ENCODE measurements around the gene NOVA2. TPM values are rescaled to one million over a fixed set of nuclear protein-coding genes. Genes with fewer than 3 reads are reported as not detected.
A peak's percentile ranks its signal among the peaks of the same experiment; 100 is the strongest.

NOVA2 gene
- total and polyA plus RNA-seq, 9 of the 15 experiments (the other 6 are each of a cell fraction or from before 2014, with no cell fraction given): not detected

- TF ChIP-seq SMARCA5 (IDR thresholded peaks at IDR 0.05) (no peak), TSHZ1 (CRISPR knock-in tag; IDR thresholded peaks at IDR 0.05) (no peak), NONO (IDR thresholded peaks at IDR 0.05; ENCODE audit: low read depth in 2 of 2, low read length in 1 of 2) (0 out of 4 replicates have a peak, but pooled peaks of 1 of the 2 experiments have one; percentile 31), CUX1 (CRISPR knock-in tag; IDR thresholded peaks at IDR 0.05) (no peak), PRMT5 (CRISPR knock-in tag; IDR thresholded peaks at IDR 0.05) (no peak), ZBTB43 (CRISPR knock-in tag; IDR thresholded peaks at IDR 0.05) (no peak), MCM7 (IDR thresholded peaks at IDR 0.05) (no peak), ZBTB1 (CRISPR knock-in tag; IDR thresholded peaks at IDR 0.05; ENCODE audit: borderline replicate concordance, low read depth) (no peak; the same call in 1 of the 2 replicates), VEZF1 (CRISPR knock-in tag; IDR thresholded peaks at IDR 0.05) (peak; percentile 14; the same call in 1 of the 2 replicates)
- TF ChIP-seq, protein P1, sequence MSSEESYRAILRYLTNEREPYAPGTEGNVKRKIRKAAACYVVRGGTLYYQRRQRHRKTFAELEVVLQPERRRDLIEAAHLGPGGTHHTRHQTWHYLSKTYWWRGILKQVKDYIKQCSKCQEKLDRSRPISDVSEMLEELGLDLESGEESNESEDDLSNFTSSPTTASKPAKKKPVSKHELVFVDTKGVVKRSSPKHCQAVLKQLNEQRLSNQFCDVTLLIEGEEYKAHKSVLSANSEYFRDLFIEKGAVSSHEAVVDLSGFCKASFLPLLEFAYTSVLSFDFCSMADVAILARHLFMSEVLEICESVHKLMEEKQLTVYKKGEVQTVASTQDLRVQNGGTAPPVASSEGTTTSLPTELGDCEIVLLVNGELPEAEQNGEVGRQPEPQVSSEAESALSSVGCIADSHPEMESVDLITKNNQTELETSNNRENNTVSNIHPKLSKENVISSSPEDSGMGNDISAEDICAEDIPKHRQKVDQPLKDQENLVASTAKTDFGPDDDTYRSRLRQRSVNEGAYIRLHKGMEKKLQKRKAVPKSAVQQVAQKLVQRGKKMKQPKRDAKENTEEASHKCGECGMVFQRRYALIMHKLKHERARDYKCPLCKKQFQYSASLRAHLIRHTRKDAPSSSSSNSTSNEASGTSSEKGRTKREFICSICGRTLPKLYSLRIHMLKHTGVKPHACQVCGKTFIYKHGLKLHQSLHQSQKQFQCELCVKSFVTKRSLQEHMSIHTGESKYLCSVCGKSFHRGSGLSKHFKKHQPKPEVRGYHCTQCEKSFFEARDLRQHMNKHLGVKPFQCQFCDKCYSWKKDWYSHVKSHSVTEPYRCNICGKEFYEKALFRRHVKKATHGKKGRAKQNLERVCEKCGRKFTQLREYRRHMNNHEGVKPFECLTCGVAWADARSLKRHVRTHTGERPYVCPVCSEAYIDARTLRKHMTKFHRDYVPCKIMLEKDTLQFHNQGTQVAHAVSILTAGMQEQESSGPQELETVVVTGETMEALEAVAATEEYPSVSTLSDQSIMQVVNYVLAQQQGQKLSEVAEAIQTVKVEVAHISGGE (CRISPR knock-in tag; IDR thresholded peaks at IDR 0.05): 0 out of 6 replicates have a peak, but pooled peaks of 1 of the 3 experiments have one; percentile 18
Observed at GRCh38 chr19:45927565-45928261, 46.0 kb downstream of the NOVA2 start (continued).
